GM04503 (cell line): ENCODE measurements around the gene GPANK1.

Source experiments
- DNase-seq: peaks from one replicate; pipeline ENCODE4 v3.0.0-alpha.2; 2012; ENCODE audit warnings: low read depth

GPANK1 gene

DNA sequence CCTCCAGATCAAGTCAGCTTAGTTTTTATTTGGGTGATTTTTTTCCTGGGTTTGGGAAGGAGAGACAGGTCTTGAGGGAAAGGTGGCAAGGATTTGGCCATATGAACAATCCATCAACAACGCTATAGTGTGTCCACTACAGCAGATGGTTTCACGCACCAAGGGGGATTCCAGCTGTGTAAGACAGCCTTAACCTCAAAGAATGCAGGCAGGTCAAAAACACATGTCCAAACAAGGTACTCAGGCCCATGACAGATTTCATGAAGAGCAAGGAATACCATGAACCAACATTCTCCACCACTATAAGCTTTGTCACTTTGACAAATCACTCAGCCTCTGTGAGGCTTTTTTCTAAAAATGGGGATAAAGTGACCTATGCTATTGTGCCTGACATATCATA is 47.8 kb downstream of the GPANK1 start:
- no peak for DNase-seq

GRCh38 chr6:31615748-31616147 is 49.0 kb downstream of the GPANK1 start:
- DNase-seq: no peak

DNA sequence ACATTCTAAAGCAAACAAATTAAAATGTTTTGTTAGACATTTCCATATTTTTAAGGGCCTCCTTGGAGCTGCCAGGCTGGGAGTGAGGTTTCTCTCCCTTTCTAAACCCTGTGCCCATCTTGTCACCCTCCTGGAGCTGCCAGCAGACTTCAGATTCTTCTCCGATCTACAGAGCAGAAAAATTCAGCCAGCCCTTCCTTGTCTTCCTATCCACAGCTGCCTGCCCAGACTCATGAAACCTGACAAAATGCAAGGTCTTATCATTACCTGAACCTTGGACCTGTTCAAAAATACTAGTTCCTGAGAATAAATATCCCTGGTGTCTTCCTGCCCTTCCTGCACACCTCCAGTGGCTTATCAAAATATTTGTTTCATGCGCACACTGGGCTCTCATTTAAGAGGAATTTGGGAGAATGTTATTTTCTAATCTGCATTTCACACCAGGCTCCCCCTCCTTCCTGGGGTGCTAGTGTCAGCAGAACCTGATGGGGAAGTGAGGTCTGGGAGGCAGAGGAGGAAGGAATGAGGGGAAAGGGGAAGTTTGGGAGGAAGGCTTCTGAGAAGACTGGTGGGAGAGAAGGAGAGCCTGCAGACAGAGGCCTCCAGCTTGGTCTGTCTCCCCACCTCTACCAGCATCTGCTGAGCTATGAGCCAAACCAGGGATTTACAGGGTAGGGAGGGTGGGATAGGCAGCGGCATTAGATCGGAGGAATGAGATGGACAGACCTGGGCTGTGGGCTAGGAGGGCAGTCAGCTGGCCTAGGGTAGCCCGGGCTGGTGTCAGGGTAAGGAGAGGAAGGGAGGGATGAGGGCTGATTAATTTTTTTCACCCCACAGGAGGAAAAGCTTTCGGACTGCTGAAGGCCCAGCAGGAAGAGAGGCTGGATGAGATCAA is 49.9 kb downstream of the GPANK1 start, which contains the start of gene AIF1:
AIF1 (plus strand) TSS at position 551 of the 895 bp plus-strand sequence; CDS start at position 647, 96 bp downstream.
- no peak for DNase-seq

GRCh38 chr6:31614075-31614619 is 50.6 kb downstream of the GPANK1 start:
- DNase-seq: no peak
